ENCODE data around the gene SYNE2. TPM values are rescaled to one million over a fixed set of nuclear protein-coding genes. Genes with fewer than 3 reads are reported as not detected.

SYNE2 gene
- total and polyA plus RNA-seq, 4 donors, result 12.0 to 79.9 (median 19.5) TPM

- Histone ChIP-seq H3K4me1 (ENCODE audit: control insufficient read depth in 4 of 4, insufficient read depth in 4 of 4, low read length in 3 of 4) (peaks cover 0 to 3% (median 0%) of the 10 kb centered on the region in 4 donors), H3K4me3 (ENCODE audit: low read depth in 1 of 3, low read length in 3 of 3) (no peak overlapping the region), H3K27ac (ENCODE audit: low read depth in 1 of 2, low read length in 2 of 2) (no peak overlapping the region), H3K27me3 (ENCODE audit: control insufficient read depth in 4 of 4, insufficient read depth in 4 of 4, low read length in 3 of 4) (no peaks in the 10 kb centered on the region), H3K9me3 (ENCODE audit: control insufficient read depth in 4 of 4, low read length in 3 of 4) (no peaks in the 10 kb centered on the region), H3K36me3 (ENCODE audit: control insufficient read depth in 4 of 4, insufficient read depth in 3 of 4, low read depth in 1 of 4, low read length in 3 of 4) (peaks cover 0 to 15% (median 7%) of the 10 kb centered on the region in 4 donors), H3K9ac (ENCODE audit: low read depth in 1 of 2, low read length in 2 of 2) (no peak overlapping the region)
- no peak for DNase-seq (ENCODE audit: low spot score)
- peak in 1 of 2 donors; percentile 39 for TF ChIP-seq HNF4A (conservative IDR thresholded peaks at IDR 0.05)
- no peak for TF ChIP-seq JUND (IDR thresholded peaks at IDR 0.05)
- no peak for TF ChIP-seq EGR1 (IDR thresholded peaks at IDR 0.05; ENCODE audit: low read depth in 2 of 2)
- peak in 1 of 2 donors; percentile 14 for TF ChIP-seq RXRA (IDR thresholded peaks at IDR 0.05)
- WGBS, result 53% methylated on average over 4 of the region's 4 CpGs
These were observed 142.5 kb downstream of the SYNE2 start for GRCh38 chr14:63995285-63995684.

- H3K4me1 ChIP-seq (ENCODE audit: control insufficient read depth in 4 of 4, insufficient read depth in 4 of 4, low read length in 3 of 4), result peaks cover 0 to 10% (median 0%) of the 10 kb centered on the region in 4 donors
- H3K9me3 ChIP-seq (ENCODE audit: control insufficient read depth in 4 of 4, low read length in 3 of 4), result no peaks in the 10 kb centered on the region
- peaks cover 0 to 15% (median 6%) of the 10 kb centered on the region in 4 donors for H3K36me3 ChIP-seq (ENCODE audit: control insufficient read depth in 4 of 4, insufficient read depth in 3 of 4, low read depth in 1 of 4, low read length in 3 of 4)
- no peaks in the 10 kb centered on the region for H3K27me3 ChIP-seq (ENCODE audit: control insufficient read depth in 4 of 4, insufficient read depth in 4 of 4, low read length in 3 of 4)
- no peak overlapping the region for H3K27ac ChIP-seq (ENCODE audit: low read depth in 1 of 2, low read length in 2 of 2)
- no peak overlapping the region for H3K4me3 ChIP-seq (ENCODE audit: low read depth in 1 of 3, low read length in 3 of 3)
- DNase-seq (ENCODE audit: low spot score), result no peak
- WGBS, result 93% methylated on average over 4 of the region's 4 CpGs
- no peak overlapping the region for H3K9ac ChIP-seq (ENCODE audit: low read depth in 1 of 2, low read length in 2 of 2)
- TF ChIP-seq RAD21 (IDR thresholded peaks at IDR 0.05) (no peak), YY1 (IDR thresholded peaks at IDR 0.05) (no peak), NR2F2 (IDR thresholded peaks at IDR 0.05) (no peak), RXRA (IDR thresholded peaks at IDR 0.05) (no peak), FOXA2 (IDR thresholded peaks at IDR 0.05) (no peak), FOXA1 (IDR thresholded peaks at IDR 0.05) (no peak)
These were observed 143.2 kb downstream of the SYNE2 start for GRCh38 chr14:63996016-63996415.

DNA sequence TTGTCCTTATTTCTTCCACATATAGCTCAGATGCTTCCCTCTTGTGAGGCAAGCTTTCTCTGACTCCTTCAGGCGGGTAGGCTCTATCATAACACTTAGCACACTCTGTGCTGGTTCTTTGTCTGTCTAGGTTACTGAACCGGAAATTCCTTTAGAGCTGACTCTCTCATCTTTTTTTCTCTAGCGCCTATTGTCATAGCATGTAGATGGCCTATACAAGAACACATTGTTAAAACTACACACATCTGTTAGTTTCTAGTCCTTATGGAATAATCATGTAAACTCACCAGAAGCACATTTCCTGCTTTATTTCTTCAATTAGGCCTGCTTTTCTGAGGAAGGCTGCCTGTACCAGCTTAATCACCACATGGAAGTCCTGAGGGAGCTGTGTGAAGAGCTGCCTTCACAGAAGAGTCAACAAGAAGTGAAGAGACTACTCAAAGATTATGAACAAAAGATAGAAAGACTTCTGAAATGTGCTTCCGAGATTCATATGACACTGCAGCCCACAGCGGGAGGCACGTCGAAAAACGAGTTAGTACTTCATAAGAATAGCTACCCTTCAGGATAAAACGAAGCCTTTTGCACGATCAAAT, 143.9 kb downstream of the SYNE2 start:
- Histone ChIP-seq H3K4me3 (ENCODE audit: low read depth in 1 of 3, low read length in 3 of 3) (no peak overlapping the region), H3K9me3 (ENCODE audit: control insufficient read depth in 4 of 4, low read length in 3 of 4) (no peaks in the 10 kb centered on the region), H3K9ac (ENCODE audit: low read depth in 1 of 2, low read length in 2 of 2) (no peak overlapping the region), H3K36me3 (ENCODE audit: control insufficient read depth in 4 of 4, insufficient read depth in 3 of 4, low read depth in 1 of 4, low read length in 3 of 4) (peaks cover 0 to 15% (median 6%) of the 10 kb centered on the region in 4 donors), H3K4me1 (ENCODE audit: control insufficient read depth in 4 of 4, insufficient read depth in 4 of 4, low read length in 3 of 4) (peaks cover 0 to 10% (median 0%) of the 10 kb centered on the region in 4 donors), H3K27me3 (ENCODE audit: control insufficient read depth in 4 of 4, insufficient read depth in 4 of 4, low read length in 3 of 4) (no peaks in the 10 kb centered on the region), H3K27ac (ENCODE audit: low read depth in 1 of 2, low read length in 2 of 2) (no peak overlapping the region)
- 97% methylated on average over 10 of the region's 10 CpGs for WGBS
- no peak for TF ChIP-seq NR2F2 (IDR thresholded peaks at IDR 0.05)
- no peak for TF ChIP-seq YY1 (IDR thresholded peaks at IDR 0.05)
- TF ChIP-seq, protein P1, sequence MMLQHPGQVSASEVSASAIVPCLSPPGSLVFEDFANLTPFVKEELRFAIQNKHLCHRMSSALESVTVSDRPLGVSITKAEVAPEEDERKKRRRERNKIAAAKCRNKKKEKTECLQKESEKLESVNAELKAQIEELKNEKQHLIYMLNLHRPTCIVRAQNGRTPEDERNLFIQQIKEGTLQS (IDR thresholded peaks at IDR 0.05), result no peak
- TF ChIP-seq JUND (IDR thresholded peaks at IDR 0.05), result no peak
- no peak for TF ChIP-seq CTCF (IDR thresholded peaks at IDR 0.05; ENCODE audit: low read depth, low read length, missing input control)
- TF ChIP-seq HNF4G (IDR thresholded peaks at IDR 0.05), result no peak
- TF ChIP-seq RXRA (IDR thresholded peaks at IDR 0.05), result no peak
- TF ChIP-seq REST (IDR thresholded peaks at IDR 0.05), result no peak
- TF ChIP-seq RAD21 (IDR thresholded peaks at IDR 0.05), result no peak
- no peak for DNase-seq (ENCODE audit: low spot score)

All from liver (tissue), 9 donors.